ENCODE measurements around the gene CENPP. TPM values are rescaled to one million over a fixed set of nuclear protein-coding genes. Genes with fewer than 3 reads are reported as not detected.
"Not testable (repeated sequence)": the region's sequence is repeated elsewhere in the genome, so short reads cannot be mapped to it uniquely, and the experiment has no call there.

Gene CENPP
- total and polyA plus RNA-seq, 4 donors = 0.62 to 8.7 (median 1.3) TPM

DNA sequence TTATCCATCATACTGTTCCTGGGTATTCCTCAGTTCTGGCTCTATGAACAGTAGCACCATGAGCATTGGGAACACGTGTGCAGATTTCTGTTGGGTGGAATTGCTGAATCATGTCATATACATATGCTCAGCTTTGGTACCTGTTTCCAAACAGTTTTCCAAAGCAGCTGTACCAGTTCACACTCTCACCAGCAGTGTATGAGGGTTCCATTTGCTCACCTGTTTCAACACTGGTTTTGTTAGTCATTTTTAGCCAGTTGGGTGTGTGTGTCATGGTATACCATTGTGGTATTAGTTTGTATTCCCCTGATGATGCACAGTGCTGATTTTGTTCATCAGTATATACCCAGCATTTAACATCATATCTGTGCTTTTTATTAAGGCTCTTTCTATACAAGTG is 266.8 kb downstream of the CENPP start:
- WGBS = 96% methylated on average over 1 of the region's 1 CpG
- Histone ChIP-seq H3K4me3 (ENCODE audit: low read depth in 1 of 3, low read length in 3 of 3) (no peak overlapping the region), H3K9ac (ENCODE audit: low read depth in 1 of 2, low read length in 2 of 2) (no peak overlapping the region), H3K27me3 (ENCODE audit: control insufficient read depth in 4 of 4, insufficient read depth in 4 of 4, low read length in 3 of 4) (no peaks in the 10 kb centered on the region), H3K27ac (ENCODE audit: low read depth in 1 of 2, low read length in 2 of 2) (no peak overlapping the region), H3K9me3 (ENCODE audit: control insufficient read depth in 4 of 4, low read length in 3 of 4) (no peaks in the 10 kb centered on the region), H3K4me1 (ENCODE audit: control insufficient read depth in 4 of 4, insufficient read depth in 4 of 4, low read length in 3 of 4) (peaks cover 0 to 2% (median 0%) of the 10 kb centered on the region in 4 donors), H3K36me3 (ENCODE audit: control insufficient read depth in 4 of 4, insufficient read depth in 3 of 4, low read depth in 1 of 4, low read length in 3 of 4) (no peaks in the 10 kb centered on the region)
- no peak for TF ChIP-seq JUND (IDR thresholded peaks at IDR 0.05)
- TF ChIP-seq EGR1 (IDR thresholded peaks at IDR 0.05; ENCODE audit: low read depth in 2 of 2) = no peak
- no peak for DNase-seq (ENCODE audit: low spot score)

DNA sequence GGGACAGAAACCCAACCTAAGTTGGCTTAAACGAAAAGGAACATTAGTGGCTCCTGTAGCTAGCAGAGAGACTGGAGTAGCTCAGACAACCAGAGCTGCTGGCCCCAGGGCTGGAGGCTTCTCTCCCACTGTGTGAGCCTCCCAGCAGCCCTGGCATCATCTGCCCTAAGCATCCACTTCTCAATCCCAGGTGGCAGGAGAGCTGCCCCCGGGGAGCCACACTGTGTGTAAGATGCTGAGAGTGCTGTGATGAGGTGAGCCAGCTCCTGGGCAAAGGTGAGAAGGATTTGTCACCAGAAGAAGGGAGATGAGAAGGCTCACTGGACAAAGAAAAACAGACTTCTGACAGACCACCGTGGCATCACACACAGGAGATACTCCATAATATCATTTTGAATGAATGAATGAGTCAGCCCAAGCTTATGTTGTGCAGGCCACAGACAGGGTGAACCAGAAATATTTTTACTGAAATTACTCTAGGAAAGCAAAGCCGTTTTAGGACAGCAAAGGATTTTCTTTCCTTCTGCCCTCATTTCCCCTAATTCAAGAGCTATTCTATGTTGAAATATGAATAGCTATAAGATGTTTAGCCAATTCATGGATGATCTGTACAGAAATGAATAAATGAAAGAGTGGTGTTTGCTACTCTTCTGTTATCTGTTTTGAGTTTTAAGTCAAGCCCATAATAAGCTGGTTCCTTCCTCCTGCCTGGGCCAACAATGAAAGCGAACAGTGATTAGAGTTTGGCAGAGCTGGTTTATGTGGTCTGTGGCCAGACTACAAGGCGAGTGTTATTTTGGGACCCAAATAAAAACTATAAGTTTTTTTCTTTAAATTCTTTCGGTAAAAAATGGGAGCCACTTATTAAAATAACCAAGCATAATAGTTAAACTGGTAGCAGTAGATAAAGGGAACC is 267.5 kb downstream of the CENPP start:
- Histone ChIP-seq H3K27me3 (ENCODE audit: control insufficient read depth in 4 of 4, insufficient read depth in 4 of 4, low read length in 3 of 4) (no peaks in the 10 kb centered on the region), H3K9ac (ENCODE audit: low read depth in 1 of 2, low read length in 2 of 2) (no peak overlapping the region), H3K27ac (ENCODE audit: low read depth in 1 of 2, low read length in 2 of 2) (no peak overlapping the region), H3K4me3 (ENCODE audit: low read depth in 1 of 3, low read length in 3 of 3) (no peak overlapping the region), H3K36me3 (ENCODE audit: control insufficient read depth in 4 of 4, insufficient read depth in 3 of 4, low read depth in 1 of 4, low read length in 3 of 4) (no peaks in the 10 kb centered on the region), H3K4me1 (ENCODE audit: control insufficient read depth in 4 of 4, insufficient read depth in 4 of 4, low read length in 3 of 4) (peaks cover 0 to 2% (median 0%) of the 10 kb centered on the region in 4 donors), H3K9me3 (ENCODE audit: control insufficient read depth in 4 of 4, low read length in 3 of 4) (no peaks in the 10 kb centered on the region)
- no peak for DNase-seq (ENCODE audit: low spot score)
- TF ChIP-seq GABPA (IDR thresholded peaks at IDR 0.05 in 1 of 2, conservative IDR thresholded peaks at IDR 0.05 in 1 of 2) (no peak), EGR1 (IDR thresholded peaks at IDR 0.05; ENCODE audit: low read depth in 2 of 2) (no peak), RXRA (IDR thresholded peaks at IDR 0.05) (no peak), HNF4G (IDR thresholded peaks at IDR 0.05) (no peak), JUND (IDR thresholded peaks at IDR 0.05) (no peak), FOXA2 (IDR thresholded peaks at IDR 0.05) (no peak), TAF1 (conservative IDR thresholded peaks at IDR 0.05) (no peak), NR2F2 (IDR thresholded peaks at IDR 0.05) (no peak), YY1 (IDR thresholded peaks at IDR 0.05) (no peak), SP1 (IDR thresholded peaks at IDR 0.05) (no peak), HNF4A (conservative IDR thresholded peaks at IDR 0.05) (no peak), RAD21 (IDR thresholded peaks at IDR 0.05) (no peak)
- TF ChIP-seq, protein P1, sequence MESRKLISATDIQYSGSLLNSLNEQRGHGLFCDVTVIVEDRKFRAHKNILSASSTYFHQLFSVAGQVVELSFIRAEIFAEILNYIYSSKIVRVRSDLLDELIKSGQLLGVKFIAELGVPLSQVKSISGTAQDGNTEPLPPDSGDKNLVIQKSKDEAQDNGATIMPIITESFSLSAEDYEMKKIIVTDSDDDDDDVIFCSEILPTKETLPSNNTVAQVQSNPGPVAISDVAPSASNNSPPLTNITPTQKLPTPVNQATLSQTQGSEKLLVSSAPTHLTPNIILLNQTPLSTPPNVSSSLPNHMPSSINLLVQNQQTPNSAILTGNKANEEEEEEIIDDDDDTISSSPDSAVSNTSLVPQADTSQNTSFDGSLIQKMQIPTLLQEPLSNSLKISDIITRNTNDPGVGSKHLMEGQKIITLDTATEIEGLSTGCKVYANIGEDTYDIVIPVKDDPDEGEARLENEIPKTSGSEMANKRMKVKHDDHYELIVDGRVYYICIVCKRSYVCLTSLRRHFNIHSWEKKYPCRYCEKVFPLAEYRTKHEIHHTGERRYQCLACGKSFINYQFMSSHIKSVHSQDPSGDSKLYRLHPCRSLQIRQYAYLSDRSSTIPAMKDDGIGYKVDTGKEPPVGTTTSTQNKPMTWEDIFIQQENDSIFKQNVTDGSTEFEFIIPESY (IDR thresholded peaks at IDR 0.05) = no peak
- TF ChIP-seq, protein P2, sequence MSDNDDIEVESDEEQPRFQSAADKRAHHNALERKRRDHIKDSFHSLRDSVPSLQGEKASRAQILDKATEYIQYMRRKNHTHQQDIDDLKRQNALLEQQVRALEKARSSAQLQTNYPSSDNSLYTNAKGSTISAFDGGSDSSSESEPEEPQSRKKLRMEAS (IDR thresholded peaks at IDR 0.05) = no peak
- TF ChIP-seq, protein P3, sequence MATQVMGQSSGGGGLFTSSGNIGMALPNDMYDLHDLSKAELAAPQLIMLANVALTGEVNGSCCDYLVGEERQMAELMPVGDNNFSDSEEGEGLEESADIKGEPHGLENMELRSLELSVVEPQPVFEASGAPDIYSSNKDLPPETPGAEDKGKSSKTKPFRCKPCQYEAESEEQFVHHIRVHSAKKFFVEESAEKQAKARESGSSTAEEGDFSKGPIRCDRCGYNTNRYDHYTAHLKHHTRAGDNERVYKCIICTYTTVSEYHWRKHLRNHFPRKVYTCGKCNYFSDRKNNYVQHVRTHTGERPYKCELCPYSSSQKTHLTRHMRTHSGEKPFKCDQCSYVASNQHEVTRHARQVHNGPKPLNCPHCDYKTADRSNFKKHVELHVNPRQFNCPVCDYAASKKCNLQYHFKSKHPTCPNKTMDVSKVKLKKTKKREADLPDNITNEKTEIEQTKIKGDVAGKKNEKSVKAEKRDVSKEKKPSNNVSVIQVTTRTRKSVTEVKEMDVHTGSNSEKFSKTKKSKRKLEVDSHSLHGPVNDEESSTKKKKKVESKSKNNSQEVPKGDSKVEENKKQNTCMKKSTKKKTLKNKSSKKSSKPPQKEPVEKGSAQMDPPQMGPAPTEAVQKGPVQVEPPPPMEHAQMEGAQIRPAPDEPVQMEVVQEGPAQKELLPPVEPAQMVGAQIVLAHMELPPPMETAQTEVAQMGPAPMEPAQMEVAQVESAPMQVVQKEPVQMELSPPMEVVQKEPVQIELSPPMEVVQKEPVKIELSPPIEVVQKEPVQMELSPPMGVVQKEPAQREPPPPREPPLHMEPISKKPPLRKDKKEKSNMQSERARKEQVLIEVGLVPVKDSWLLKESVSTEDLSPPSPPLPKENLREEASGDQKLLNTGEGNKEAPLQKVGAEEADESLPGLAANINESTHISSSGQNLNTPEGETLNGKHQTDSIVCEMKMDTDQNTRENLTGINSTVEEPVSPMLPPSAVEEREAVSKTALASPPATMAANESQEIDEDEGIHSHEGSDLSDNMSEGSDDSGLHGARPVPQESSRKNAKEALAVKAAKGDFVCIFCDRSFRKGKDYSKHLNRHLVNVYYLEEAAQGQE (IDR thresholded peaks at IDR 0.05) = no peak
- TF ChIP-seq, protein P4, sequence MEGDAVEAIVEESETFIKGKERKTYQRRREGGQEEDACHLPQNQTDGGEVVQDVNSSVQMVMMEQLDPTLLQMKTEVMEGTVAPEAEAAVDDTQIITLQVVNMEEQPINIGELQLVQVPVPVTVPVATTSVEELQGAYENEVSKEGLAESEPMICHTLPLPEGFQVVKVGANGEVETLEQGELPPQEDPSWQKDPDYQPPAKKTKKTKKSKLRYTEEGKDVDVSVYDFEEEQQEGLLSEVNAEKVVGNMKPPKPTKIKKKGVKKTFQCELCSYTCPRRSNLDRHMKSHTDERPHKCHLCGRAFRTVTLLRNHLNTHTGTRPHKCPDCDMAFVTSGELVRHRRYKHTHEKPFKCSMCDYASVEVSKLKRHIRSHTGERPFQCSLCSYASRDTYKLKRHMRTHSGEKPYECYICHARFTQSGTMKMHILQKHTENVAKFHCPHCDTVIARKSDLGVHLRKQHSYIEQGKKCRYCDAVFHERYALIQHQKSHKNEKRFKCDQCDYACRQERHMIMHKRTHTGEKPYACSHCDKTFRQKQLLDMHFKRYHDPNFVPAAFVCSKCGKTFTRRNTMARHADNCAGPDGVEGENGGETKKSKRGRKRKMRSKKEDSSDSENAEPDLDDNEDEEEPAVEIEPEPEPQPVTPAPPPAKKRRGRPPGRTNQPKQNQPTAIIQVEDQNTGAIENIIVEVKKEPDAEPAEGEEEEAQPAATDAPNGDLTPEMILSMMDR (IDR thresholded peaks at IDR 0.05; ENCODE audit: low read depth, low read length, missing input control) = no peak
- 82% methylated on average over 7 of the region's 7 CpGs for WGBS

DNA sequence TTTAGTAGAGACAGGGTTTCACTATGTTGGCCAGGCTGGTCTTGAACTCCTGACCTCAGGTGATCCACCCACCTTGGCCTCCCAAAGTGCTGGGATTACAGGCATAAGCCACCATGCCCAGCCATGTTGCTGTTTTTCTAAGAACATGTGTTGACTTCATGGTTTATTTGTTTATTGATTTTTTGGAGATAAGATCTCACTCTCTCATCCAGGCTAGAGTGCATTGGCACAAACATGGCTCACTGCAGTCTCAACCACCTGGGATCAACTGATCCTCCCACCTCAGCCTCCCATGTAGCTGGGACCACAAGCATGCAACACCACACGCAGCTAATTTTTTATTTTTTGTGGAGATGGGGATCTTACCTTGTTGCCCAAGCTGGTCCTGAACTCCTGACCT is 269.3 kb downstream of the CENPP start:
- not testable (repeated sequence) for H3K27ac ChIP-seq (ENCODE audit: low read depth in 1 of 2, low read length in 2 of 2); H3K9me3 ChIP-seq (ENCODE audit: control insufficient read depth in 4 of 4, low read length in 3 of 4); H3K4me3 ChIP-seq (ENCODE audit: low read depth in 1 of 3, low read length in 3 of 3); H3K36me3 ChIP-seq (ENCODE audit: control insufficient read depth in 4 of 4, insufficient read depth in 3 of 4, low read depth in 1 of 4, low read length in 3 of 4); H3K9ac ChIP-seq (ENCODE audit: low read depth in 1 of 2, low read length in 2 of 2); H3K27me3 ChIP-seq (ENCODE audit: control insufficient read depth in 4 of 4, insufficient read depth in 4 of 4, low read length in 3 of 4); H3K4me1 ChIP-seq (ENCODE audit: control insufficient read depth in 4 of 4, insufficient read depth in 4 of 4, low read length in 3 of 4); DNase-seq (ENCODE audit: low spot score)
- 96% methylated on average over 1 of the region's 1 CpG for WGBS
